ENCODE measurements around the gene TRIP12. TPM values are rescaled to one million over a fixed set of nuclear protein-coding genes. Genes with fewer than 3 reads are reported as not detected.

The TRIP12 gene
- total RNA-seq, 1 donor from 2014 or later = 238 TPM

GRCh38 chr2:229714080-229714735, 207.6 kb downstream of the TRIP12 start, which contains the start of gene DNER:
DNER (minus strand) TSS chr2:229714555; CDS start chr2:229714423, 132 bp downstream.
- no peak for DNase-seq

Other genes with a start within 250 kb of the TRIP12 start
- gene DNER, start 207.5 kb downstream of the TRIP12 start, total RNA-seq = 0.05 TPM in 1 of 2 replicates, not detected in the other
- gene FBXO36, start 494 bp upstream of the TRIP12 start, total RNA-seq = 0.98 and 1.0 TPM in 2 replicates
- gene SLC16A14, start 146.9 kb upstream of the TRIP12 start, total RNA-seq = under 0.01 and 0.09 TPM in 2 replicates

Measured in dermis blood vessel endothelial cell (primary cell).